MM.1S (cell line): ENCODE measurements around the gene SLC44A1.

Experiments used
- DNase-seq: peaks from one replicate; pipeline ENCODE4 v3.0.0-alpha.2; 2015
- H2AFZ ChIP-seq: fragments of 300-600 bp; sonication (generic); 2 replicates; pipeline ENCODE4 v1.6.0; 2016; ENCODE audit warnings: antibody characterized with exemption, low read length
- H3F3A ChIP-seq: fragments of 300-600 bp; sonication (generic); 2 replicates; pipeline ENCODE4 v1.6.1; 2016; ENCODE audit warnings: mild to moderate bottlenecking, antibody characterized with exemption, low read length, moderate library complexity, mixed read lengths; ENCODE audit not compliant: insufficient read depth
- H3K27ac ChIP-seq: fragments of 300-600 bp; sonication (generic); 2 replicates; pipeline ENCODE4 v1.5.1; 2016; ENCODE audit warnings: mild to moderate bottlenecking, low read length
- H3K27me3 ChIP-seq: fragments of 300-600 bp; sonication (generic); replicated peaks from 2 replicates; pipeline ENCODE4 v1.6.0; 2016; ENCODE audit warnings: low read length; ENCODE audit not compliant: insufficient read depth
- H3K36me3 ChIP-seq: fragments of 300-600 bp; sonication (generic); replicated peaks from 2 replicates; pipeline ENCODE4 v1.6.1; 2016; ENCODE audit warnings: mild to moderate bottlenecking, low read length, mixed read lengths; ENCODE audit not compliant: insufficient read depth
- H3K4me1 ChIP-seq: fragments of 300-600 bp; sonication (generic); 2 replicates; pipeline ENCODE4 v1.6.1; 2016; ENCODE audit warnings: low read length, mixed read lengths
- H3K4me2 ChIP-seq: fragments of 300-600 bp; sonication (generic); 2 replicates; pipeline ENCODE4 v1.6.0; 2016; ENCODE audit warnings: low read depth, low read length
- H3K4me3 ChIP-seq: fragments of 300-600 bp; sonication (generic); 2 replicates; pipeline ENCODE4 v1.5.1; 2016; ENCODE audit warnings: low read length, mixed read lengths
- H3K79me2 ChIP-seq: fragments of 300-600 bp; sonication (generic); 2 replicates; pipeline ENCODE4 v1.6.1; 2016; ENCODE audit warnings: mixed run types, low read length, mixed read lengths
- H3K9ac ChIP-seq: fragments of 300-600 bp; sonication (generic); 2 replicates; pipeline ENCODE4 v1.6.1; 2016; ENCODE audit warnings: low read length, mixed read lengths
- H3K9me2 ChIP-seq: fragments of 300-600 bp; sonication (generic); replicated peaks from 2 replicates; pipeline ENCODE4 v1.6.1; 2016; ENCODE audit warnings: mild to moderate bottlenecking, low read length, mixed read lengths; ENCODE audit not compliant: insufficient read depth
- H3K9me3 ChIP-seq: fragments of 300-600 bp; sonication (generic); replicated peaks from 2 replicates; pipeline ENCODE4 v1.6.1; 2016; ENCODE audit warnings: mild to moderate bottlenecking, low read length, mixed read lengths; ENCODE audit not compliant: insufficient read depth
- H4K20me1 ChIP-seq: fragments of 300-600 bp; sonication (generic); 2 replicates; pipeline ENCODE4 v1.6.1; 2016; ENCODE audit warnings: mild to moderate bottlenecking, low read length, moderate library complexity, mixed read lengths; ENCODE audit not compliant: insufficient read depth
- EZH2 ChIP-seq: fragments of 300-600 bp; sonication (generic); optimal IDR thresholded peaks from 2 replicates; pipeline ENCODE3; 2017; ENCODE audit warnings: low read depth, mild to moderate bottlenecking, antibody characterized with exemption, low read length, mixed read lengths
- EZH2phosphoT487 ChIP-seq: fragments of 300-600 bp; sonication (generic); IDR thresholded peaks from 2 replicates; pipeline ENCODE4 v1.6.1; 2018; ENCODE audit warnings: antibody characterized with exemption, low read length
- TF ChIP-seq, protein P1 (sequence below): fragments of 300-600 bp; sonication (generic); IDR thresholded peaks from 2 replicates; pipeline ENCODE4 v1.5.1; 2016; ENCODE audit warnings: antibody characterized with exemption, low read length, mixed read lengths

The SLC44A1 gene

DNA sequence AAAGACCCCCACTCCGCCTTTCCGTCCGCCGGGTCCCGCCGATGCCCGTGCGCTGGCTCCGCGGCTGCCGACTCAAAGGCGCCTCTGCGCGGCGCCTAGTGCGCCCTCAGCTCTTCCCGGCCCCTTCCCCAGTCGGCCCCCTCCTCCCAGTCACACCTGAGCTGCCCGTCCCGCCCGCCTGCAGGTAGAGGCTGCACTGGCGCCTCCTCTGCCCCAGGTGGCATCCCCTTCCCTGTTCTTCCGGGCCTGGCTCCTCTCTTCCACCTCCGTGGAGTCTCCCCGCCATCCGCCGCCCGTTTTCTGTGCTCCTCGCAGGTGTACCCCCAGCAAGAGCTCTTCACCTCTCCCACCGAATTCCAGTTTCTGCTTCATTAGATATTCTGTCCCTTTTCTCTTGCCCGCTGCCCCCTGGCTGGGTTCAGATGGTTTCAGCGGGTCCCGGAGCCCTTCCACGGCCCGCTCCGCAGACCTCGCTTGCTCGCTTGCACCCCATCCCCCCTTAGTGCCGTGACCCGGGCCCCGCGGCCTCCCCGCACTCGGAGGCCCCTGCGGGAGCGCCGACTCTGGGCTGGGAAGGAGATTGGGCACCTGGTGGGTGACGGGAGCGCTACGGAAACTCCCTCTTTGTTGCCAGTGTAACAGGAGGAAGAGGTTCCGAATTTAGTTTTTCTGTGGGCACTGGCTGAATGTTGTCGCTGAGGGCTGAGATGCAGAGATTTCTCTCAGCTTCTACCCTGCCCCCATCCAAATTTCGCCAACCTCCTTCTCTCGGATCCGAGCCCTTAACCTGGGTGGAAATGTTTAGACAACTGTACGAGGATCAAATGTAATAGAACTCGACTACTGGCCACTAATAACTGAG, 809 bp downstream of the SLC44A1 start:
- Histone ChIP-seq H3K4me1 (peaks cover 41% of the 10 kb centered on the region), H3K27me3 (no peaks in the 10 kb centered on the region), H3K9me2 (no peaks in the 10 kb centered on the region), H3F3A (peaks cover 43% of the 10 kb centered on the region), H2AFZ (peak overlapping the region; percentile 23; the same call in 1 of the 2 replicates), H3K36me3 (no peaks in the 10 kb centered on the region), H4K20me1 (no peaks in the 10 kb centered on the region), H3K27ac (peak overlapping the region; percentile 98), H3K9me3 (no peaks in the 10 kb centered on the region), H3K79me2 (peaks cover 54% of the 10 kb centered on the region), H3K9ac (peak overlapping the region; percentile 99), H3K4me2 (peak overlapping the region; percentile 77), H3K4me3 (peak overlapping the region; percentile 92)
- TF ChIP-seq EZH2phosphoT487 = no peak
- TF ChIP-seq, protein P1, sequence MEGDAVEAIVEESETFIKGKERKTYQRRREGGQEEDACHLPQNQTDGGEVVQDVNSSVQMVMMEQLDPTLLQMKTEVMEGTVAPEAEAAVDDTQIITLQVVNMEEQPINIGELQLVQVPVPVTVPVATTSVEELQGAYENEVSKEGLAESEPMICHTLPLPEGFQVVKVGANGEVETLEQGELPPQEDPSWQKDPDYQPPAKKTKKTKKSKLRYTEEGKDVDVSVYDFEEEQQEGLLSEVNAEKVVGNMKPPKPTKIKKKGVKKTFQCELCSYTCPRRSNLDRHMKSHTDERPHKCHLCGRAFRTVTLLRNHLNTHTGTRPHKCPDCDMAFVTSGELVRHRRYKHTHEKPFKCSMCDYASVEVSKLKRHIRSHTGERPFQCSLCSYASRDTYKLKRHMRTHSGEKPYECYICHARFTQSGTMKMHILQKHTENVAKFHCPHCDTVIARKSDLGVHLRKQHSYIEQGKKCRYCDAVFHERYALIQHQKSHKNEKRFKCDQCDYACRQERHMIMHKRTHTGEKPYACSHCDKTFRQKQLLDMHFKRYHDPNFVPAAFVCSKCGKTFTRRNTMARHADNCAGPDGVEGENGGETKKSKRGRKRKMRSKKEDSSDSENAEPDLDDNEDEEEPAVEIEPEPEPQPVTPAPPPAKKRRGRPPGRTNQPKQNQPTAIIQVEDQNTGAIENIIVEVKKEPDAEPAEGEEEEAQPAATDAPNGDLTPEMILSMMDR = peak; percentile 31
- peak; percentile 69 for DNase-seq

DNA sequence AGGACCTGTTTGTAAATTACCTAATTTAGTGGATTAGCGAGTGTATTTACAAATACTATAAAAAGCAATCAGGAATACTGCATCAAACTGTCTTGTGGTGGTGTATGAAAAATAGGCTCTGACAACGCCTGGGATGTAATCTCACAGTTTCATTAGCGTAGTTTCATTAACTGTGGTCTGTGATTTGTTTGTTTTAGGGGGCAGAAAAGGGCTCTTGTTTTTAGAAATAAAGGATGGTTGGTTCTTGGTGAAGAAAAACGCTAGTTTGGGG, 1.4 kb downstream of the SLC44A1 start:
- Histone ChIP-seq H3K9me2 (no peaks in the 10 kb centered on the region), H3K79me2 (peaks cover 60% of the 10 kb centered on the region), H2AFZ (no peak overlapping the region), H3K27ac (peak overlapping the region; percentile 98), H3K9ac (peak overlapping the region; percentile 99), H3K4me3 (peak overlapping the region; percentile 92), H3K4me1 (peaks cover 41% of the 10 kb centered on the region), H3K27me3 (no peaks in the 10 kb centered on the region), H3K9me3 (no peaks in the 10 kb centered on the region), H3K4me2 (peak overlapping the region; percentile 77), H3F3A (peaks cover 43% of the 10 kb centered on the region), H4K20me1 (no peaks in the 10 kb centered on the region), H3K36me3 (no peaks in the 10 kb centered on the region)
- DNase-seq = peak; percentile 33
- TF ChIP-seq EZH2 (no peak), EZH2phosphoT487 (no peak)
- TF ChIP-seq, protein P1 = no peak

DNA sequence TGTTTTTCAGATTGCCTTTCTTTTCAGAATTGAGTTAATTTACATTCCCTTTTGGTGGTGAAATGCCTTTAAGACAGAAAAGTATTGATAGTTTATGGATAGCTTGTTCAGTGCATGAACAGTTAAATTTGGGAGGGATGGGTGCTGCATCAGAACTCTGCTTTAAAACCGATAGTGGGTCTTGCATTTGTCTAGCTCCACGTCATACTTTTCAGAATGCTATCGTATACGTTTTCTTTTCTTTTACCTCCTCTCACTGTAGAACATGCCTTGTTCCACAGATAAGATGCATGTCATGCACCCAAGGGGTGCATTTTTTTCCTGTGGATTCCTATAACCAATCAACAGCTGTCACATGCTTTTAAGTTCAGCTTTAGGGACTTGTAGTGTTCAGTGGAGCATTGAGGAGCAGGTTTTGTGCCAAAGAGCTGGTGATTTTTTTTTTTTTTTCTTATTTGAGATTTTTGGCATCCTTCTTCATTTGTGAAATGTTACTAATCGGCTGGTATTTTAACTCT, 2.3 kb downstream of the SLC44A1 start:
- Histone ChIP-seq H3K4me1 (peaks cover 41% of the 10 kb centered on the region), H4K20me1 (no peaks in the 10 kb centered on the region), H3K4me3 (peak overlapping the region; percentile 92), H3K27ac (peak overlapping the region; percentile 98), H2AFZ (no peak overlapping the region), H3K4me2 (peak overlapping the region; percentile 77), H3K79me2 (peaks cover 69% of the 10 kb centered on the region), H3K9ac (peak overlapping the region; percentile 99), H3K9me3 (no peaks in the 10 kb centered on the region), H3K36me3 (no peaks in the 10 kb centered on the region), H3K9me2 (no peaks in the 10 kb centered on the region), H3F3A (peaks cover 43% of the 10 kb centered on the region), H3K27me3 (no peaks in the 10 kb centered on the region)
- TF ChIP-seq EZH2 (no peak), EZH2phosphoT487 (no peak)
- TF ChIP-seq, protein P1 = no peak
- DNase-seq = peak; percentile 43
